ENCODE results near the gene CIDEA.

Gene CIDEA

GRCh38 chr18:12283666-12284065 is 29.5 kb downstream of the CIDEA start:
- no peaks in the 10 kb centered on the region for H3K36me3 ChIP-seq (replicated peaks; ENCODE audit: low read depth, low read length)
- H3K9me3 ChIP-seq (ENCODE audit: insufficient read depth, low read length): no peaks in the 10 kb centered on the region
- no peak overlapping the region for H3K4me2 ChIP-seq (ENCODE audit: low read length)
- H3K9ac ChIP-seq (ENCODE audit: low read length): no peak overlapping the region
- no peak overlapping the region for H3K27ac ChIP-seq (ENCODE audit: low read length)
- H4K20me1 ChIP-seq (ENCODE audit: insufficient read depth, low read length): no peaks in the 10 kb centered on the region
- TF ChIP-seq CTCF (IDR thresholded peaks at IDR 0.05; ENCODE audit: low read depth, low read length) (no peak), EZH2phosphoT487 (IDR thresholded peaks at IDR 0.05; ENCODE audit: low read depth) (no peak)
- H3K27me3 ChIP-seq (ENCODE audit: low read depth, low read length): 0 out of 2 replicates have a peak, but pooled peaks cover 3% of the 10 kb centered on the region
- H3K79me2 ChIP-seq (ENCODE audit: low read length): no peaks in the 10 kb centered on the region
- no peak overlapping the region for H3K4me3 ChIP-seq (ENCODE audit: low read length)
- no peak overlapping the region for H2AFZ ChIP-seq (ENCODE audit: low read depth, low read length)
- peaks cover 8% of the 10 kb centered on the region; the same call in 1 of the 2 replicates for H3K4me1 ChIP-seq (ENCODE audit: low read length)

GRCh38 chr18:12287131-12287681 is 33.0 kb downstream of the CIDEA start:
- H3K4me1 ChIP-seq (ENCODE audit: low read length): peaks cover 8% of the 10 kb centered on the region; the same call in 1 of the 2 replicates
- H3K36me3 ChIP-seq (replicated peaks; ENCODE audit: low read depth, low read length): no peaks in the 10 kb centered on the region
- no peak overlapping the region for H3K4me2 ChIP-seq (ENCODE audit: low read length)
- 0 out of 2 replicates have a peak, but pooled peaks cover 3% of the 10 kb centered on the region for H3K27me3 ChIP-seq (ENCODE audit: low read depth, low read length)
- H2AFZ ChIP-seq (ENCODE audit: low read depth, low read length): no peak overlapping the region
- H3K79me2 ChIP-seq (ENCODE audit: low read length): no peaks in the 10 kb centered on the region
- H3K4me3 ChIP-seq (ENCODE audit: low read length): no peak overlapping the region
- no peak for TF ChIP-seq EZH2phosphoT487 (IDR thresholded peaks at IDR 0.05; ENCODE audit: low read depth)
- no peak for TF ChIP-seq CTCF (IDR thresholded peaks at IDR 0.05; ENCODE audit: low read depth, low read length)
- H3K9me3 ChIP-seq (ENCODE audit: insufficient read depth, low read length): no peaks in the 10 kb centered on the region
- H4K20me1 ChIP-seq (ENCODE audit: insufficient read depth, low read length): no peaks in the 10 kb centered on the region
- no peak overlapping the region for H3K9ac ChIP-seq (ENCODE audit: low read length)
- H3K27ac ChIP-seq (ENCODE audit: low read length): no peak overlapping the region

- Histone ChIP-seq H2AFZ (ENCODE audit: low read depth, low read length) (no peak overlapping the region), H3K27ac (ENCODE audit: low read length) (no peak overlapping the region), H3K4me3 (ENCODE audit: low read length) (no peak overlapping the region), H3K79me2 (ENCODE audit: low read length) (no peaks in the 10 kb centered on the region), H3K27me3 (ENCODE audit: low read depth, low read length) (0 out of 2 replicates have a peak, but pooled peaks cover 3% of the 10 kb centered on the region), H3K4me1 (ENCODE audit: low read length) (peaks cover 2% of the 10 kb centered on the region; the same call in 1 of the 2 replicates), H3K4me2 (ENCODE audit: low read length) (no peak overlapping the region), H3K9ac (ENCODE audit: low read length) (no peak overlapping the region), H3K36me3 (replicated peaks; ENCODE audit: low read depth, low read length) (no peaks in the 10 kb centered on the region), H4K20me1 (ENCODE audit: insufficient read depth, low read length) (no peaks in the 10 kb centered on the region), H3K9me3 (ENCODE audit: insufficient read depth, low read length) (no peaks in the 10 kb centered on the region)
- TF ChIP-seq CTCF (IDR thresholded peaks at IDR 0.05; ENCODE audit: low read depth, low read length): no peak
- no peak for TF ChIP-seq EZH2phosphoT487 (IDR thresholded peaks at IDR 0.05; ENCODE audit: low read depth)
Observed at GRCh38 chr18:12287684-12288402, 33.7 kb downstream of the CIDEA start.

- Histone ChIP-seq H3K27me3 (ENCODE audit: low read depth, low read length) (0 out of 2 replicates have a peak, but pooled peaks cover 3% of the 10 kb centered on the region), H3K79me2 (ENCODE audit: low read length) (no peaks in the 10 kb centered on the region), H4K20me1 (ENCODE audit: insufficient read depth, low read length) (no peaks in the 10 kb centered on the region), H3K4me1 (ENCODE audit: low read length) (no peaks in the 10 kb centered on the region), H3K9ac (ENCODE audit: low read length) (no peak overlapping the region), H3K27ac (ENCODE audit: low read length) (no peak overlapping the region), H3K4me2 (ENCODE audit: low read length) (no peak overlapping the region), H3K36me3 (replicated peaks; ENCODE audit: low read depth, low read length) (no peaks in the 10 kb centered on the region), H3K9me3 (ENCODE audit: insufficient read depth, low read length) (no peaks in the 10 kb centered on the region), H3K4me3 (ENCODE audit: low read length) (no peak overlapping the region), H2AFZ (ENCODE audit: low read depth, low read length) (no peak overlapping the region)
- TF ChIP-seq CTCF (IDR thresholded peaks at IDR 0.05; ENCODE audit: low read depth, low read length): no peak
- no peak for TF ChIP-seq EZH2phosphoT487 (IDR thresholded peaks at IDR 0.05; ENCODE audit: low read depth)
Observed at GRCh38 chr18:12288403-12288755, 34.2 kb downstream of the CIDEA start.

All from OCI-LY3 (cell line).